H9 (cell line): ENCODE data around the gene CYP2U1. TPM values are rescaled to one million over a fixed set of nuclear protein-coding genes. Genes with fewer than 3 reads are reported as not detected.

Source experiments
- DNase-seq: peaks from one replicate; pipeline ENCODE4 v3.0.0-alpha.2; 2017
- H2AFZ ChIP-seq: one replicate; pipeline ENCODE4 v1.6.1; 2013; ENCODE audit warnings: mild to moderate bottlenecking, low read length, control low read depth, moderate library complexity
- H2AK5ac ChIP-seq: 2 replicates; pipeline ENCODE4 v1.6.1; 2013; ENCODE audit warnings: low read length, control low read depth, mixed read lengths; ENCODE audit not compliant: insufficient read length
- H2BK120ac ChIP-seq: one replicate; pipeline ENCODE4 v1.6.1; 2013; ENCODE audit warnings: low read depth, mild to moderate bottlenecking, low read length, control low read depth, inconsistent platforms; ENCODE audit not compliant: poor library complexity, severe bottlenecking
- H2BK12ac ChIP-seq: 2 replicates; pipeline ENCODE4 v1.6.1; 2013; ENCODE audit warnings: low read length, control low read depth, mixed read lengths, low read depth; ENCODE audit not compliant: insufficient read length
- H2BK15ac ChIP-seq: 2 replicates; pipeline ENCODE4 v1.6.1; 2013; ENCODE audit warnings: low read depth, low read length, control low read depth
- H2BK20ac ChIP-seq: one replicate; pipeline ENCODE4 v1.6.1; 2013; ENCODE audit warnings: low read depth, mild to moderate bottlenecking, low read length, control low read depth, inconsistent platforms; ENCODE audit not compliant: poor library complexity, severe bottlenecking
- H2BK5ac ChIP-seq: 2 replicates; pipeline ENCODE4 v1.6.1; 2013; ENCODE audit warnings: low read length, control low read depth, mixed read lengths; ENCODE audit not compliant: insufficient read length
- H3K14ac ChIP-seq: 2 replicates; pipeline ENCODE4 v1.6.1; 2013; ENCODE audit warnings: low read length, control low read depth; ENCODE audit not compliant: insufficient read depth
- H3K18ac ChIP-seq: 2 replicates; pipeline ENCODE4 v1.6.1; 2013; ENCODE audit warnings: low read depth, mild to moderate bottlenecking, mixed read lengths, low read length, control low read depth; ENCODE audit not compliant: insufficient read length
- H3K23ac ChIP-seq: 2 replicates; pipeline ENCODE4 v1.6.1; 2013; ENCODE audit warnings: low read length, control low read depth, mixed read lengths, low read depth; ENCODE audit not compliant: insufficient read length
- H3K23me2 ChIP-seq: 2 replicates; pipeline ENCODE4 v1.6.1; 2013; ENCODE audit warnings: low read depth, mild to moderate bottlenecking, mixed read lengths, low read length, control low read depth; ENCODE audit not compliant: insufficient read length, poor library complexity, severe bottlenecking
- H3K27ac ChIP-seq: 2 replicates; pipeline ENCODE4 v1.5.1; 2013; ENCODE audit warnings: low read length, control low read depth, mixed read lengths, low read depth; ENCODE audit not compliant: insufficient read length
- H3K27me3 ChIP-seq: 2 replicates; pipeline ENCODE4 v1.6.1; 2013; ENCODE audit warnings: low read length, control low read depth, inconsistent platforms; ENCODE audit not compliant: insufficient read depth
- H3K4ac ChIP-seq: 2 replicates; pipeline ENCODE4 v1.6.1; 2013; ENCODE audit warnings: low read depth, mild to moderate bottlenecking, control low read depth, inconsistent platforms, low read length, moderate library complexity
- H3K4me1 ChIP-seq: 2 replicates; pipeline ENCODE4 v1.6.1; 2013; ENCODE audit warnings: low read length, control low read depth, inconsistent platforms; ENCODE audit not compliant: insufficient read depth
- H3K4me2 ChIP-seq: 2 replicates; pipeline ENCODE4 v1.6.1; 2013; ENCODE audit warnings: low read length, control low read depth, mixed read lengths; ENCODE audit not compliant: insufficient read length, insufficient read depth
- H3K56ac ChIP-seq: 2 replicates; pipeline ENCODE4 v1.6.1; 2013; ENCODE audit warnings: low read depth, mild to moderate bottlenecking, mixed read lengths, low read length, control low read depth; ENCODE audit not compliant: insufficient read length
- H3K79me1 ChIP-seq: 2 replicates; pipeline ENCODE4 v1.6.1; 2013; ENCODE audit warnings: low read depth, mild to moderate bottlenecking, moderate library complexity, low read length, control low read depth, inconsistent platforms; ENCODE audit not compliant: insufficient read depth, poor library complexity, severe bottlenecking
- H3K79me2 ChIP-seq: 2 replicates; pipeline ENCODE4 v1.6.1; 2013; ENCODE audit warnings: low read length, control low read depth, inconsistent platforms; ENCODE audit not compliant: insufficient read depth
- H3K9ac ChIP-seq: 2 replicates; pipeline ENCODE4 v1.6.1; 2013; ENCODE audit warnings: low read length, control low read depth, mixed read lengths; ENCODE audit not compliant: insufficient read length; ENCODE audit errors: extremely low read depth
- H3K9me3 ChIP-seq: one replicate; pipeline ENCODE4 v1.6.1; 2013; ENCODE audit warnings: low read depth, low read length, inconsistent platforms; ENCODE audit not compliant: control insufficient read depth
- H3T11ph ChIP-seq: one replicate; pipeline ENCODE4 v1.6.1; 2013; ENCODE audit warnings: mild to moderate bottlenecking, low read length, control low read depth, inconsistent platforms
- H4K20me1 ChIP-seq: one replicate; pipeline ENCODE4 v1.6.1; 2013; ENCODE audit not compliant: control insufficient read depth, insufficient read length, insufficient read depth
- H4K5ac ChIP-seq: 2 replicates; pipeline ENCODE4 v1.6.1; 2013; ENCODE audit warnings: low read depth, mild to moderate bottlenecking, mixed read lengths, low read length, control low read depth; ENCODE audit not compliant: insufficient read length
- H4K8ac ChIP-seq: replicated peaks from 2 replicates; pipeline ENCODE4 v1.6.1; 2013; ENCODE audit warnings: low read length, control low read depth, mixed read lengths, low read depth; ENCODE audit not compliant: insufficient read length
- H4K91ac ChIP-seq: 2 replicates; pipeline ENCODE4 v1.6.1; 2013; ENCODE audit warnings: low read depth, mild to moderate bottlenecking, moderate library complexity, mixed read lengths, low read length, control low read depth; ENCODE audit not compliant: insufficient read length
- H3K27ac Mint-ChIP-seq, 3 experiments: 2 replicates in 2 of 3; 3 replicates in 1 of 3; pipeline ENCODE4 v1.8.0; 2020 to 2021; ENCODE audit warnings: mixed read lengths in 3 of 3, mild to moderate bottlenecking in 1 of 3, moderate library complexity in 1 of 3
- H3K27me3 Mint-ChIP-seq: 2 replicates; pipeline ENCODE4 v1.8.0; 2021; ENCODE audit warnings: low read depth, mild to moderate bottlenecking, moderate library complexity, mixed read lengths
- H3K36me3 Mint-ChIP-seq, 3 experiments: 2 replicates in 2 of 3; 3 replicates in 1 of 3; pipeline ENCODE4 v1.8.0; 2020 to 2021; ENCODE audit warnings: low read depth in 3 of 3, mixed read lengths in 3 of 3; ENCODE audit not compliant: insufficient read depth in 1 of 3
- H3K4me1 Mint-ChIP-seq, 2 experiments: 2 replicates each; pipeline ENCODE4 v1.8.0; 2020; ENCODE audit warnings: mixed read lengths in 2 of 2
- H3K4me3 Mint-ChIP-seq, 2 experiments: 2 replicates in 1 of 2; 3 replicates in 1 of 2; pipeline ENCODE4 v1.8.0; 2020 to 2021; ENCODE audit warnings: mild to moderate bottlenecking in 2 of 2, mixed read lengths in 2 of 2, moderate library complexity in 1 of 2
- H3K9me3 Mint-ChIP-seq, 2 experiments: 2 replicates in 1 of 2; 3 replicates in 1 of 2; pipeline ENCODE4 v1.8.0; 2020; ENCODE audit warnings: mild to moderate bottlenecking in 2 of 2, mixed read lengths in 2 of 2, moderate library complexity in 1 of 2
- CTCF ChIP-seq: fragments of 200-600 bp; sonication (generic); conservative IDR thresholded peaks from 3 replicates; pipeline ENCODE4 v1.8.0; 2021; ENCODE audit warnings: antibody characterized with exemption, mild to moderate bottlenecking
- WGBS: extraction: QIAGEN DNeasy Blood & Tissue Kit; methylation state at CpG from one replicate; pipeline ENCODE4 v1.1.7; 2013; ENCODE audit warnings: missing lambda C conversion rate, low lambda C conversion rate, mixed read lengths; ENCODE audit not compliant: insufficient read length; ENCODE audit errors: extremely low coverage; 5-methylcytosine and 5-hydroxymethylcytosine counted together
- total RNA-seq: library from RNA; stranded (reverse); gene quantifications from 2 replicates; pipeline ENCODE4 v1.2.1, GENCODE V29; 2021

CYP2U1 gene
- total RNA-seq, 1 experiment from 2014 or later = 9.6 TPM

GRCh38 chr4:107894138-107894603 lies 37.2 kb upstream of the CYP2U1 start:
- Histone ChIP-seq H3K79me2 (no peaks in the 10 kb centered on the region), H3T11ph (no peak overlapping the region), H4K5ac (no peak overlapping the region), H3K9me3 (no peaks in the 10 kb centered on the region), H2BK12ac (no peak overlapping the region), H3K23me2 (no peaks in the 10 kb centered on the region), H2BK5ac (no peak overlapping the region), H2BK120ac (no peak overlapping the region), H4K20me1 (no peaks in the 10 kb centered on the region), H3K23ac (no peak overlapping the region), H2AK5ac (no peak overlapping the region), H3K56ac (no peak overlapping the region), H4K91ac (no peak overlapping the region), H2AFZ (no peak overlapping the region), H3K9ac (no peak overlapping the region), H3K14ac (no peak overlapping the region), H2BK20ac (peak overlapping the region; percentile 3), H2BK15ac (no peak overlapping the region), H3K18ac (no peak overlapping the region), H3K27ac (no peak overlapping the region), H4K8ac (no peak overlapping the region), H3K4ac (no peak overlapping the region), H3K4me2 (no peak overlapping the region), H3K79me1 (no peaks in the 10 kb centered on the region), H3K27me3 (no peaks in the 10 kb centered on the region), H3K4me1 (peaks cover 2% of the 10 kb centered on the region; the same call in 1 of the 2 replicates)
- no peak for DNase-seq
- Mint-ChIP-seq H3K9me3 (peaks cover 26 to 27% of the 10 kb centered on the region in 2 experiments), H3K27ac (peak overlapping the region in 1 of 3 experiments; percentile 18; a peak in 1 of 7 replicates), H3K27me3 (no peaks in the 10 kb centered on the region), H3K4me1 (peaks cover 23 to 37% of the 10 kb centered on the region in 2 experiments), H3K36me3 (peaks cover 22 to 47% (median 30%) of the 10 kb centered on the region in 3 experiments), H3K4me3 (no peak overlapping the region)
- no CpG with 5 or more reads among the region's 6 CpGs for WGBS
- no peak for TF ChIP-seq CTCF
